Trophoblast cell (in vitro differentiated cells and primary cell): ENCODE results near the gene INHBC.
A peak's percentile ranks its signal among the peaks of the same experiment; 100 is the strongest.
"Not testable (repeated sequence)": the region's sequence is repeated elsewhere in the genome, so short reads cannot be mapped to it uniquely, and the experiment has no call there.

Experiments
- DNase-seq, 2 donors: peaks; one replicate each; pipeline ENCODE4 v3.0.0-alpha.2; 2016
- H2AFZ ChIP-seq: 2 replicates; pipeline ENCODE4 v1.6.1; 2013; ENCODE audit warnings: low read length, moderate library complexity, mild to moderate bottlenecking; ENCODE audit not compliant: insufficient read depth, poor library complexity
- H2AK5ac ChIP-seq: 2 replicates; pipeline ENCODE4 v1.6.1; 2013; ENCODE audit warnings: mild to moderate bottlenecking, low read length
- H2BK120ac ChIP-seq: 2 replicates; pipeline ENCODE4 v1.6.1; 2013; ENCODE audit warnings: low read length, mild to moderate bottlenecking, moderate library complexity; ENCODE audit not compliant: insufficient read depth, poor library complexity
- H2BK12ac ChIP-seq: 2 replicates; pipeline ENCODE4 v1.6.1; 2013; ENCODE audit warnings: mild to moderate bottlenecking, low read length, moderate library complexity
- H2BK5ac ChIP-seq: 2 replicates; pipeline ENCODE4 v1.6.1; 2013; ENCODE audit warnings: low read length, low read depth, moderate library complexity, mild to moderate bottlenecking; ENCODE audit not compliant: poor library complexity
- H3K14ac ChIP-seq: 2 replicates; pipeline ENCODE4 v1.6.1; 2013; ENCODE audit warnings: mild to moderate bottlenecking, low read length
- H3K18ac ChIP-seq: 2 replicates; pipeline ENCODE4 v1.6.1; 2013; ENCODE audit warnings: mild to moderate bottlenecking, low read length
- H3K23ac ChIP-seq: 2 replicates; pipeline ENCODE4 v1.6.1; 2013; ENCODE audit warnings: low read length
- H3K27ac ChIP-seq: 2 replicates; pipeline ENCODE4 v1.5.1; 2013; ENCODE audit warnings: low read depth, mild to moderate bottlenecking, inconsistent platforms, low read length, moderate library complexity
- H3K27me3 ChIP-seq: 2 replicates; pipeline ENCODE4 v1.6.1; 2013; ENCODE audit warnings: inconsistent platforms, mild to moderate bottlenecking, low read length, moderate library complexity; ENCODE audit not compliant: insufficient read depth
- H3K36me3 ChIP-seq, 2 experiments: 1 replicate in 1 of 2; 2 replicates in 1 of 2; pipeline ENCODE4 v1.6.1; 2013; ENCODE audit warnings: low read length in 2 of 2, mild to moderate bottlenecking in 2 of 2, moderate library complexity in 1 of 2; ENCODE audit not compliant: insufficient read depth in 2 of 2, control insufficient read depth in 1 of 2
- H3K4ac ChIP-seq: 2 replicates; pipeline ENCODE4 v1.6.1; 2013; ENCODE audit warnings: low read depth, mild to moderate bottlenecking, low read length, moderate library complexity
- H3K4me1 ChIP-seq, 2 experiments: 1 replicate in 1 of 2; 2 replicates in 1 of 2; pipeline ENCODE4 v1.6.1; 2013; ENCODE audit warnings: low read length in 2 of 2, mild to moderate bottlenecking in 2 of 2, moderate library complexity in 1 of 2; ENCODE audit not compliant: insufficient read depth in 2 of 2, control insufficient read depth in 1 of 2
- H3K4me2 ChIP-seq: 2 replicates; pipeline ENCODE4 v1.6.1; 2013; ENCODE audit warnings: inconsistent platforms, mild to moderate bottlenecking, low read length, moderate library complexity
- H3K4me3 ChIP-seq: 2 replicates; pipeline ENCODE4 v1.5.1; 2013; ENCODE audit warnings: mild to moderate bottlenecking, low read depth, low read length, inconsistent platforms
- H3K79me1 ChIP-seq: one replicate; pipeline ENCODE4 v1.6.1; 2013; ENCODE audit warnings: low read length
- H3K79me2 ChIP-seq: 2 replicates; pipeline ENCODE4 v1.6.1; 2013; ENCODE audit warnings: low read length, mild to moderate bottlenecking; ENCODE audit not compliant: control insufficient read depth, insufficient read depth, poor library complexity
- H3K9ac ChIP-seq: 2 replicates; pipeline ENCODE4 v1.6.1; 2013; ENCODE audit warnings: mild to moderate bottlenecking, low read length
- H3K9me3 ChIP-seq: 2 replicates; pipeline ENCODE4 v1.6.1; 2013; ENCODE audit warnings: low read depth, mild to moderate bottlenecking, control low read depth, inconsistent platforms, low read length; ENCODE audit not compliant: insufficient read depth
- H4K12ac ChIP-seq: 2 replicates; pipeline ENCODE4 v1.6.1; 2013; ENCODE audit warnings: low read depth, mild to moderate bottlenecking, low read length, moderate library complexity
- H4K8ac ChIP-seq: 2 replicates; pipeline ENCODE4 v1.6.1; 2013; ENCODE audit warnings: low read depth, mild to moderate bottlenecking, low read length, moderate library complexity
- H4K91ac ChIP-seq: one replicate; pipeline ENCODE4 v1.6.1; 2013; ENCODE audit warnings: low read depth, mild to moderate bottlenecking, low read length, moderate library complexity
- WGBS: extraction: QIAGEN DNeasy Blood & Tissue Kit; methylation state at CpG from one replicate; pipeline ENCODE4 v1.1.7; 2013; ENCODE audit warnings: missing lambda C conversion rate; ENCODE audit not compliant: insufficient read length, insufficient coverage; ENCODE audit errors: extremely low coverage; 5-methylcytosine and 5-hydroxymethylcytosine counted together

INHBC gene

GRCh38 chr12:57399718-57400463 lies 34.7 kb upstream of the INHBC start:
- not testable (repeated sequence) for H3K14ac ChIP-seq, H2AFZ ChIP-seq
- WGBS: no CpG with 5 or more reads among the region's 7 CpGs

GRCh38 chr12:57401165-57401564 lies 33.4 kb upstream of the INHBC start:
- Histone ChIP-seq H2BK12ac (no peak overlapping the region), H2AFZ (no peak overlapping the region), H3K79me2 (no peaks in the 10 kb centered on the region), H3K9ac (no peak overlapping the region), H3K4me3 (no peak overlapping the region), H2BK5ac (no peak overlapping the region), H3K36me3 (no peaks in the 10 kb centered on the region), H3K23ac (no peak overlapping the region), H3K27ac (no peak overlapping the region), H2BK120ac (no peak overlapping the region), H3K18ac (no peak overlapping the region), H3K4me1 (no peaks in the 10 kb centered on the region), H4K8ac (no peak overlapping the region), H3K14ac (no peak overlapping the region), H4K12ac (no peak overlapping the region), H2AK5ac (no peak overlapping the region), H3K79me1 (no peaks in the 10 kb centered on the region), H3K4ac (no peak overlapping the region), H3K27me3 (no peaks in the 10 kb centered on the region), H4K91ac (no peak overlapping the region), H3K9me3 (no peaks in the 10 kb centered on the region), H3K4me2 (no peak overlapping the region)
- DNase-seq: no peak
- WGBS: no CpG with 5 or more reads among the region's 5 CpGs

More at GRCh38 chr12:57399718-57400463, 34.7 kb upstream of the INHBC start:
- H3K79me1 ChIP-seq, H4K8ac ChIP-seq, H3K4me2 ChIP-seq, H3K9me3 ChIP-seq, H3K4me1 ChIP-seq, H2BK12ac ChIP-seq, H3K18ac ChIP-seq, H3K79me2 ChIP-seq, H4K91ac ChIP-seq, H3K9ac ChIP-seq, H3K4me3 ChIP-seq, H3K4ac ChIP-seq, H3K27ac ChIP-seq, H3K27me3 ChIP-seq, H2BK5ac ChIP-seq, H3K36me3 ChIP-seq, H2AK5ac ChIP-seq, H3K23ac ChIP-seq, DNase-seq, H4K12ac ChIP-seq, H2BK120ac ChIP-seq: not testable (repeated sequence)

GRCh38 chr12:57402156-57402555 lies 32.4 kb upstream of the INHBC start:
- not testable (repeated sequence) for H4K91ac ChIP-seq, H2BK120ac ChIP-seq, H4K12ac ChIP-seq, H3K23ac ChIP-seq, H3K9me3 ChIP-seq, DNase-seq, H4K8ac ChIP-seq, H3K36me3 ChIP-seq, H2AK5ac ChIP-seq, H3K27ac ChIP-seq, H3K4me3 ChIP-seq, H3K18ac ChIP-seq, H3K9ac ChIP-seq, H2BK12ac ChIP-seq, H2BK5ac ChIP-seq, H2AFZ ChIP-seq, H3K79me1 ChIP-seq, H3K27me3 ChIP-seq, H3K4me1 ChIP-seq, H3K4ac ChIP-seq, H3K14ac ChIP-seq, H3K79me2 ChIP-seq, H3K4me2 ChIP-seq
- WGBS: no CpG with 5 or more reads among the region's 4 CpGs

GRCh38 chr12:57404966-57405640 lies 29.5 kb upstream of the INHBC start:
- Histone ChIP-seq H3K79me1 (no peaks in the 10 kb centered on the region), H3K18ac (no peak overlapping the region), H3K4me2 (no peak overlapping the region), H3K36me3 (peaks cover 0 to 3% of the 10 kb centered on the region in 2 experiments), H3K4ac (no peak overlapping the region), H3K23ac (no peak overlapping the region), H3K4me1 (no peaks in the 10 kb centered on the region), H2BK5ac (no peak overlapping the region), H3K9me3 (no peaks in the 10 kb centered on the region), H3K27me3 (no peaks in the 10 kb centered on the region), H2AK5ac (no peak overlapping the region), H3K14ac (no peak overlapping the region), H4K8ac (no peak overlapping the region), H2BK120ac (no peak overlapping the region), H4K12ac (no peak overlapping the region), H4K91ac (no peak overlapping the region), H2AFZ (no peak overlapping the region), H2BK12ac (no peak overlapping the region), H3K9ac (no peak overlapping the region), H3K27ac (no peak overlapping the region), H3K4me3 (no peak overlapping the region), H3K79me2 (no peaks in the 10 kb centered on the region)
- no CpG with 5 or more reads among the region's 5 CpGs for WGBS
- DNase-seq: peak; percentile 56 to 82
